ENCODE measurements around the gene TRMT11. TPM values are rescaled to one million over a fixed set of nuclear protein-coding genes. Genes with fewer than 3 reads are reported as not detected.

Gene TRMT11
- total RNA-seq, 1 experiment from 2014 or later, result 24.2 TPM

GRCh38 chr6:126002755-126003679, 16.7 kb downstream of the TRMT11 start:
- POLR2A ChIA-PET (ENCODE audit: unreplicated experiment), result no interaction called here
- Histone ChIP-seq H3F3A (ENCODE audit: insufficient read depth, low read depth) (no peaks in the 10 kb centered on the region), H3K27me3 (ENCODE audit: insufficient read depth, low read depth) (no peaks in the 10 kb centered on the region), H3K27ac (no peak overlapping the region), H3K9me2 (ENCODE audit: insufficient read depth) (no peaks in the 10 kb centered on the region), H3K9me3 (ENCODE audit: insufficient read depth, low read depth) (no peaks in the 10 kb centered on the region), H3K79me2 (ENCODE audit: low read depth) (no peaks in the 10 kb centered on the region; the same call in 1 of the 2 replicates), H3K4me2 (no peak overlapping the region), H4K20me1 (ENCODE audit: insufficient read depth) (peaks cover 4% of the 10 kb centered on the region), H2AFZ (no peak overlapping the region), H3K4me1 (replicated peaks; ENCODE audit: insufficient read depth) (no peaks in the 10 kb centered on the region), H3K36me3 (ENCODE audit: low read depth) (peaks cover 70% of the 10 kb centered on the region), H3K4me3 (no peak overlapping the region)
- intact Hi-C loops (cut with micrococcal nuclease; ENCODE audit: unreplicated experiment), result loop anchor here (10.0 kb wide), 1 partner anchor 342 kb away; the partner anchor contains the start of gene CENPW
- no TSS peak for BruUV-seq (replicated peaks)
- CTCF ChIA-PET, result interaction anchor here (0.7 kb wide), 1 partner anchor 11 kb away, joined by 3 read pairs; no protein-coding TSS in a partner anchor
- TF ChIP-seq EZH2 (IDR thresholded peaks at IDR 0.05; ENCODE audit: low read depth) (no peak), CTCF (conservative IDR thresholded peaks at IDR 0.05) (no peak; the same call in 1 of the 2 replicates)
- peak in 1 of 2 experiments; percentile 28 for DNase-seq

DNA sequence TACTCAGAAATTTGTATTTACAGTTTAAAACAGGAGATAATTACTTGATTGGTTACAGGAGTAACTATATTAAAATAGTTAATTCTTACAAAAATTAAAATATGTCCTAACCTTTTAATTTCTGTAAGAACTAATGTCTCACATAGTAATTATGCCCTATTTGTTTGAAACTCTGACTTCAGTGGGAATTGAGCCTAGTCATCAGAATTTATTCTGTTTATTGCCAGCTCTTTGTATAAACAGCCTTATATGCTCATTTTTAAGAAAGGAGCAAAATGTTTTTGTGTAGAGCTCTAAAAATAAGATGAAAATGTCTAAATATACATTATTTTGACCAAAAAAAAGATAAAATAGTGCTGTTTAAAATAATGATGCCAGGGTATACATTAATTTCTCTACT, 21.5 kb downstream of the TRMT11 start:
- Histone ChIP-seq H3K9me2 (ENCODE audit: insufficient read depth) (no peaks in the 10 kb centered on the region), H3K4me3 (no peak overlapping the region), H3F3A (ENCODE audit: insufficient read depth, low read depth) (no peaks in the 10 kb centered on the region), H4K20me1 (ENCODE audit: insufficient read depth) (peaks cover 4% of the 10 kb centered on the region; the same call in 1 of the 2 replicates), H3K4me1 (replicated peaks; ENCODE audit: insufficient read depth) (no peaks in the 10 kb centered on the region), H3K9me3 (ENCODE audit: insufficient read depth, low read depth) (no peaks in the 10 kb centered on the region), H2AFZ (no peak overlapping the region), H3K27me3 (ENCODE audit: insufficient read depth, low read depth) (no peaks in the 10 kb centered on the region), H3K27ac (no peak overlapping the region), H3K4me2 (no peak overlapping the region), H3K36me3 (ENCODE audit: low read depth) (peaks cover 56% of the 10 kb centered on the region), H3K79me2 (ENCODE audit: low read depth) (no peaks in the 10 kb centered on the region; the same call in 1 of the 2 replicates)
- intact Hi-C loops (cut with micrococcal nuclease; ENCODE audit: unreplicated experiment), result loop anchor here (10.0 kb wide), 1 partner anchor 337 kb away; the partner anchor contains the start of gene CENPW
- no TSS peak for BruUV-seq (replicated peaks)
- DNase-seq, result no peak
- ChIA-PET POLR2A (ENCODE audit: unreplicated experiment) (no interaction called here), CTCF (interaction anchor here (0.9 kb wide), 1 partner anchor 694 kb away, joined by 3 read pairs; no protein-coding TSS in a partner anchor)
- no peak for TF ChIP-seq EZH2 (IDR thresholded peaks at IDR 0.05; ENCODE audit: low read depth)

GRCh38 chr6:126010040-126010439, 23.7 kb downstream of the TRMT11 start:
- no peak for DNase-seq
- no peaks in the 10 kb centered on the region for H3K4me1 ChIP-seq (replicated peaks; ENCODE audit: insufficient read depth)
- ChIA-PET CTCF (no interaction called here), POLR2A (ENCODE audit: unreplicated experiment) (no interaction called here)
- 0 out of 2 replicates have a peak overlapping the region, but pooled peaks have one; percentile 1 for H3K27ac ChIP-seq
- H3K4me2 ChIP-seq, result no peak overlapping the region
- no peak overlapping the region for H2AFZ ChIP-seq
- BruUV-seq (replicated peaks), result no TSS peak
- 0 out of 2 replicates have a peak, but pooled peaks cover 4% of the 10 kb centered on the region for H3F3A ChIP-seq (ENCODE audit: insufficient read depth, low read depth)
- no peaks in the 10 kb centered on the region; the same call in 1 of the 2 replicates for H3K79me2 ChIP-seq (ENCODE audit: low read depth)
- H3K4me3 ChIP-seq, result no peak overlapping the region
- H3K9me2 ChIP-seq (ENCODE audit: insufficient read depth), result no peaks in the 10 kb centered on the region
- H3K27me3 ChIP-seq (ENCODE audit: insufficient read depth, low read depth), result no peaks in the 10 kb centered on the region
- intact Hi-C loops (cut with micrococcal nuclease; ENCODE audit: unreplicated experiment), result no loop called here
- H4K20me1 ChIP-seq (ENCODE audit: insufficient read depth), result no peaks in the 10 kb centered on the region
- H3K36me3 ChIP-seq (ENCODE audit: low read depth), result peaks cover 64% of the 10 kb centered on the region
- no peak for TF ChIP-seq CTCF (conservative IDR thresholded peaks at IDR 0.05)
- TF ChIP-seq EZH2 (IDR thresholded peaks at IDR 0.05; ENCODE audit: low read depth), result no peak
- no peaks in the 10 kb centered on the region for H3K9me3 ChIP-seq (ENCODE audit: insufficient read depth, low read depth)

All from PC-9 (cell line).